GM12878 (cell line): ENCODE results near the gene RASIP1. TPM values are rescaled to one million over a fixed set of nuclear protein-coding genes. Genes with fewer than 3 reads are reported as not detected.

ENCODE experiments used
- ATAC-seq: fragments of 200-7000 bp; cut with Tn5 transposase; 3 replicates; pipeline ENCODE4 v1.9.1; 2020; ENCODE audit warnings: mild to moderate bottlenecking, moderate library complexity
- BruUV-seq: library from RNA; stranded (reverse); fragments of 400-500 nt; replicated peaks from 2 replicates; lab custom pipeline; 2021; lab: Mats Ljungman, UMichigan
- CTCF ChIA-PET: fragments of 300-600 bp; sonication (Branson Sonifier 250); formaldehyde crosslinking; extraction: SDS; loops from one replicate; lab custom pipeline; 2021; ENCODE audit warnings: inconsistent platforms; lab: Yijun Ruan, JAX
- POLR2A ChIA-PET: fragments of 350-600 bp; formaldehyde crosslinking; extraction: SDS; loops from one replicate; lab custom pipeline; 2021; ENCODE audit warnings: inconsistent platforms; lab: Charles Lee
- RAD21 ChIA-PET: fragments of 300-600 bp; sonication (Branson Sonifier 250); formaldehyde crosslinking; loops from one replicate; lab custom pipeline; 2023; ENCODE audit warnings: antibody characterized with exemption; ENCODE audit not compliant: unreplicated experiment; lab: Charles Lee
- SMC1A ChIA-PET: fragments of 300-600 bp; sonication (Branson Sonifier 250); formaldehyde crosslinking; loops from one replicate; lab custom pipeline; 2023; ENCODE audit not compliant: unreplicated experiment, uncharacterized antibody; lab: Charles Lee
- DNase-seq: peaks from one replicate; pipeline ENCODE4 v3.0.0-alpha.2; 2011; ENCODE audit warnings: low read depth, low spot score
- FAIRE-seq: peaks from 3 replicates; lab custom pipeline; 2011; peaks lifted over from hg19 to GRCh38; lab: Jason Lieb, UNC
- H2AFZ ChIP-seq: 2 replicates; pipeline ENCODE4 v1.6.0; 2011; ENCODE audit warnings: low read depth, low read length, control low read depth; ENCODE audit not compliant: control insufficient read depth
- H3K27ac ChIP-seq: 2 replicates; pipeline ENCODE4 v1.5.1; 2011; ENCODE audit warnings: control low read depth; ENCODE audit not compliant: control insufficient read depth, insufficient read depth
- H3K27me3 ChIP-seq, 2 experiments: replicated peaks in 1 of 2; 2 replicates each; pipeline versions ENCODE4 v1.6.0 to v1.6.1; 2011; ENCODE audit warnings: low read length in 1 of 2; ENCODE audit not compliant: control insufficient read depth in 2 of 2, insufficient read depth in 2 of 2
- H3K36me3 ChIP-seq, 2 experiments: 2 replicates each; pipeline ENCODE4 v1.5.1; 2011; ENCODE audit warnings: low read length in 1 of 2; ENCODE audit not compliant: control insufficient read depth in 2 of 2, insufficient read depth in 2 of 2
- H3K4me1 ChIP-seq: 2 replicates; pipeline ENCODE4 v1.6.1; 2011; ENCODE audit warnings: mild to moderate bottlenecking, low read length, moderate library complexity, mixed read lengths; ENCODE audit not compliant: control insufficient read depth, insufficient read depth
- H3K4me2 ChIP-seq: 2 replicates; pipeline ENCODE4 v1.6.0; 2011; ENCODE audit warnings: control low read depth; ENCODE audit not compliant: control insufficient read depth, insufficient read depth
- H3K4me3 ChIP-seq: fragments of 200-600 bp; sonication (generic); 2 replicates; pipeline ENCODE4 v1.5.1; 2016
- H3K79me2 ChIP-seq: 2 replicates; pipeline ENCODE4 v1.6.0; 2011; ENCODE audit warnings: low read length; ENCODE audit not compliant: control insufficient read depth, insufficient read depth
- H3K9ac ChIP-seq: 2 replicates; pipeline ENCODE4 v1.8.0; 2011; ENCODE audit warnings: low read length, control low read depth, mixed read lengths; ENCODE audit not compliant: control insufficient read depth, insufficient read depth
- H3K9me3 ChIP-seq: replicated peaks from 3 replicates; pipeline ENCODE4 v1.5.1; 2011; ENCODE audit warnings: mild to moderate bottlenecking, low read length; ENCODE audit not compliant: control insufficient read depth, insufficient read depth
- H4K20me1 ChIP-seq: 2 replicates; pipeline ENCODE4 v1.6.0; 2011; ENCODE audit not compliant: control insufficient read depth, insufficient read depth
- ATF2 ChIP-seq: IDR thresholded peaks from 2 replicates; pipeline ENCODE4 v1.6.1; 2012; ENCODE audit warnings: low read length, inconsistent platforms
- ATF3 ChIP-seq: IDR thresholded peaks from 2 replicates; pipeline ENCODE4 v1.6.1; 2011; ENCODE audit warnings: low read depth, mild to moderate bottlenecking, low read length, moderate library complexity, borderline replicate concordance; ENCODE audit errors: extremely low read depth
- GABPA ChIP-seq: IDR thresholded peaks from 2 replicates; pipeline ENCODE4 v1.6.1; 2014; ENCODE audit warnings: antibody characterized with exemption, low read depth, mild to moderate bottlenecking, inconsistent platforms
- HCFC1 ChIP-seq: fragments of 150-350 bp; IDR thresholded peaks from 2 replicates; pipeline ENCODE4 v1.6.1; 2014; ENCODE audit warnings: low read length
- HDGF ChIP-seq: fragments of 450-650 bp; IDR thresholded peaks from 2 replicates; pipeline ENCODE4 v1.6.1; 2016; ENCODE audit warnings: antibody characterized with exemption
- JUNB ChIP-seq: IDR thresholded peaks from 2 replicates; pipeline ENCODE4 v1.6.1; 2016; ENCODE audit warnings: antibody characterized with exemption, mild to moderate bottlenecking
- KLF5 ChIP-seq: fragments of 450-650 bp; IDR thresholded peaks from 2 replicates; pipeline ENCODE4 v1.6.1; 2014; ENCODE audit warnings: mild to moderate bottlenecking; ENCODE audit not compliant: partially characterized antibody
- MEF2A ChIP-seq: IDR thresholded peaks from 2 replicates; pipeline ENCODE4 v1.6.1; 2011; ENCODE audit warnings: low read depth, mild to moderate bottlenecking, low read length, moderate library complexity; ENCODE audit not compliant: insufficient read depth
- POLR2AphosphoS2 ChIP-seq: IDR thresholded peaks from 2 replicates; pipeline ENCODE4 v1.6.1; 2011; ENCODE audit warnings: low read depth, mild to moderate bottlenecking, low read length, improper control_type of control experiment, moderate library complexity
- ZBTB11 ChIP-seq: fragments of 450-650 bp; formaldehyde crosslinking; IDR thresholded peaks from 2 replicates; pipeline ENCODE4 v1.5.0; 2022; ENCODE audit warnings: mild to moderate bottlenecking, missing genetic modification characterization
- WGBS: methylation state at CpG from one replicate; pipeline ENCODE4 v1.1.6; 2016; ENCODE audit warnings: low lambda C conversion rate; ENCODE audit not compliant: insufficient replicate concordance, insufficient coverage; ENCODE audit errors: missing lambda C conversion rate; 5-methylcytosine and 5-hydroxymethylcytosine counted together
- in situ Hi-C: fragments of 300-500 bp; cut with MboI; formaldehyde crosslinking; loops from 9 replicates; pipeline ENCODE4 v1.14.3; 2018; ENCODE audit warnings: mixed read lengths
- intact Hi-C: fragments of 100-400 bp; cut with micrococcal nuclease; formaldehyde crosslinking; loops from one replicate; pipeline ENCODE4 v1.14.2; 2022; ENCODE audit not compliant: unreplicated experiment
- polyA plus RNA-seq, 11 experiments: library from polyadenylated mRNA; depleted of rRNA in 4 of 11; unstranded in 6 of 11; stranded (reverse) in 5 of 11; fragments of >200 nt; fragmentation: Nextera tagmentation in 4 of 11; fragmentation: Illumina TruSeq in 1 of 11; extraction: Ambion mirVana in 4 of 11; extraction: Trizol in 1 of 11; gene quantifications; 1 replicate in 1 of 11; 2 replicates in 10 of 11; pipeline versions ENCODE4 v1.2.1 to v1.2.3, GENCODE V29; 2011 to 2016; ENCODE audit warnings: inconsistent platforms in 2 of 11, missing spikeins in 2 of 11, low read depth in 1 of 11
- total RNA-seq, 4 experiments: library from RNA; depleted of rRNA in 3 of 4; stranded (reverse); fragments of >200 nt in 3 of 4; fragmentation: Illumina TruSeq in 1 of 4; extraction: Trizol in 1 of 4; gene quantifications; 2 replicates each; pipeline versions ENCODE4 v1.2.1 to v1.2.3, GENCODE V29; 2013 to 2021

Gene RASIP1
- total and polyA plus RNA-seq, 10 of the 15 experiments (the other 5 are each of a cell fraction or from before 2014, with no cell fraction given): 0.08 TPM; not detected in 9

- 81% methylated on average over 11 of the region's 11 CpGs for WGBS
These were observed 18.2 kb downstream of the RASIP1 start for GRCh38 chr19:48722196-48722708.

GRCh38 chr19:48720613-48721296 is 19.7 kb downstream of the RASIP1 start:
- FAIRE-seq (peak; percentile 100), ATAC-seq (peak; percentile 99), DNase-seq (peak; percentile 90)
- peak overlapping the region; percentile 59 for H3K4me3 ChIP-seq
- intact Hi-C loops: no loop called here
- H2AFZ ChIP-seq: peak overlapping the region; percentile 98
- WGBS: under 1% methylated on average over 42 of the region's 42 CpGs
- peak overlapping the region; percentile 75 for H3K27ac ChIP-seq
- no peaks in the 10 kb centered on the region for H4K20me1 ChIP-seq
- CTCF ChIA-PET: interaction anchor here (0.7 to 2.7 kb wide), 4 partner anchors 40 to 273 kb away, joined by 3 to 11 read pairs (median 4); partner anchors contain the start of genes CA11 and RUVBL2
- peak overlapping the region; percentile 55; the same call in 1 of the 2 replicates for H3K9ac ChIP-seq
- POLR2A ChIA-PET: interaction anchor here (0.5 to 1.0 kb wide), 4 partner anchors 52 to 160 kb away, joined by 3 to 6 read pairs (median 4); no protein-coding TSS in a partner anchor
- RAD21 ChIA-PET: interaction anchor here (1.0 kb wide), 1 partner anchor 75 kb away, joined by 10 read pairs; the partner anchor contains the start of gene CA11
- peak overlapping the region; percentile 86 for H3K4me2 ChIP-seq
- in situ Hi-C loops: no loop called here
- H3K9me3 ChIP-seq: no peaks in the 10 kb centered on the region
- no peaks in the 10 kb centered on the region for H3K36me3 ChIP-seq
- H3K27me3 ChIP-seq: no peaks in the 10 kb centered on the region
- H3K4me1 ChIP-seq: peaks cover 4% of the 10 kb centered on the region
- no TSS peak for BruUV-seq
- SMC1A ChIA-PET: interaction anchor here (0.8 to 1.3 kb wide), 4 partner anchors 18 to 273 kb away, joined by 3 to 4 read pairs (median 3); partner anchors contain the start of gene RUVBL2
- no peaks in the 10 kb centered on the region for H3K79me2 ChIP-seq
- peak; percentile 96 for TF ChIP-seq HCFC1
- TF ChIP-seq JUNB: no peak
- no peak for TF ChIP-seq ZBTB11 (CRISPR knock-in tag)
- TF ChIP-seq MEF2A: 0 out of 2 replicates have a peak, but pooled peaks have one; percentile 30
- TF ChIP-seq POLR2AphosphoS2: no peak
- no peak; the same call in 1 of the 2 replicates for TF ChIP-seq GABPA
- TF ChIP-seq ATF3: peak; percentile 41; the same call in 1 of the 2 replicates
- TF ChIP-seq ATF2: no peak
- no peak for TF ChIP-seq KLF5

More at GRCh38 chr19:48722196-48722708, 18.2 kb downstream of the RASIP1 start:
- ChIA-PET POLR2A (no interaction called here), RAD21 (no interaction called here), CTCF (interaction anchor here (0.6 to 2.7 kb wide), 2 partner anchors 48 to 152 kb away, joined by 3 to 11 read pairs; no protein-coding TSS in a partner anchor), SMC1A (no interaction called here)
- no TSS peak for BruUV-seq
- H3K9me3 ChIP-seq: peaks cover 8% of the 10 kb centered on the region; the same call in 2 of the 3 replicates
- no peaks in the 10 kb centered on the region for H3K27me3 ChIP-seq
- no peak overlapping the region for H3K27ac ChIP-seq
- H3K36me3 ChIP-seq: no peaks in the 10 kb centered on the region
- no peak overlapping the region for H3K4me3 ChIP-seq
- intact Hi-C loops (no loop called here), in situ Hi-C loops (no loop called here)
- H4K20me1 ChIP-seq: no peaks in the 10 kb centered on the region
- no peak for TF ChIP-seq HDGF
- DNase-seq: no peak
- FAIRE-seq: no peak
- H2AFZ ChIP-seq: no peak overlapping the region
- ATAC-seq: no peak
- peaks cover 4% of the 10 kb centered on the region for H3K4me1 ChIP-seq
- H3K4me2 ChIP-seq: no peak overlapping the region
- no peaks in the 10 kb centered on the region for H3K79me2 ChIP-seq
- no peak overlapping the region for H3K9ac ChIP-seq
